OCI-LY1 (cell line): Measurements from ENCODE around the gene SPAM1.

Experiments used
- H2AFZ ChIP-seq: fragments of 200-600 bp; sonication (generic), shearing (Covaris generic); 2 replicates; pipeline ENCODE4 v1.6.0; 2014; ENCODE audit warnings: antibody characterized with exemption, mild to moderate bottlenecking, low read length
- H3F3A ChIP-seq: fragments of 200-600 bp; sonication (generic), shearing (Covaris generic); 2 replicates; pipeline ENCODE4 v1.6.0; 2014; ENCODE audit warnings: mild to moderate bottlenecking, antibody characterized with exemption, low read length, moderate library complexity; ENCODE audit not compliant: insufficient read depth
- H3K27ac ChIP-seq: fragments of 200-600 bp; sonication (generic); 2 replicates; pipeline ENCODE4 v1.5.1; 2014; ENCODE audit warnings: low read length, mixed run types, mild to moderate bottlenecking, low read depth; ENCODE audit not compliant: poor library complexity, severe bottlenecking
- H3K27me3 ChIP-seq: fragments of 200-600 bp; sonication (generic); 2 replicates; pipeline ENCODE4 v1.6.0; 2014; ENCODE audit warnings: antibody characterized with exemption, mild to moderate bottlenecking, low read length, moderate library complexity; ENCODE audit not compliant: insufficient read depth
- H3K36me3 ChIP-seq: fragments of 200-600 bp; sonication (generic); 2 replicates; pipeline ENCODE4 v1.6.1; 2014; ENCODE audit warnings: mild to moderate bottlenecking, antibody characterized with exemption, low read length, moderate library complexity, mixed read lengths; ENCODE audit not compliant: insufficient read depth
- H3K4me1 ChIP-seq: fragments of 200-600 bp; sonication (generic); 2 replicates; pipeline ENCODE4 v1.5.1; 2014; ENCODE audit warnings: mild to moderate bottlenecking, low read length, moderate library complexity; ENCODE audit not compliant: insufficient read depth, severe bottlenecking
- H3K4me2 ChIP-seq: fragments of 200-600 bp; sonication (generic), shearing (Covaris generic); 2 replicates; pipeline ENCODE4 v1.6.1; 2014; ENCODE audit warnings: low read length
- H3K4me3 ChIP-seq: fragments of 200-600 bp; sonication (generic); 2 replicates; pipeline ENCODE4 v1.5.1; 2014; ENCODE audit warnings: low read length, low read depth, mild to moderate bottlenecking, mixed read lengths; ENCODE audit not compliant: poor library complexity, severe bottlenecking
- H3K79me2 ChIP-seq: fragments of 200-600 bp; shearing (Covaris generic); 2 replicates; pipeline ENCODE4 v1.6.1; 2016; ENCODE audit warnings: mixed run types, low read length, mixed read lengths; ENCODE audit not compliant: insufficient read depth
- H3K9ac ChIP-seq: fragments of 200-600 bp; sonication (generic), shearing (Covaris generic); 2 replicates; pipeline ENCODE4 v1.6.1; 2014; ENCODE audit warnings: mild to moderate bottlenecking, low read length, mixed read lengths
- H3K9me2 ChIP-seq: fragments of 200-600 bp; sonication (generic), shearing (Covaris generic); 2 replicates; pipeline ENCODE4 v1.6.1; 2014; ENCODE audit warnings: low read depth, mild to moderate bottlenecking, low read length, mixed read lengths
- H3K9me3 ChIP-seq: fragments of 200-600 bp; shearing (Covaris generic); 2 replicates; pipeline ENCODE4 v1.6.1; 2014; ENCODE audit warnings: low read length, mixed read lengths
- H4K20me1 ChIP-seq: fragments of 200-600 bp; sonication (generic), shearing (Covaris generic); 2 replicates; pipeline ENCODE4 v1.6.0; 2016; ENCODE audit warnings: mild to moderate bottlenecking, low read length; ENCODE audit not compliant: insufficient read depth
- CTCF ChIP-seq: fragments of 200-600 bp; sonication (generic), shearing (Covaris generic); IDR thresholded peaks from 2 replicates; pipeline ENCODE4 v1.5.1; 2017; ENCODE audit warnings: mild to moderate bottlenecking, antibody characterized with exemption, low read length, moderate library complexity, mixed read lengths
- EZH2 ChIP-seq: fragments of 200-600 bp; sonication (generic), shearing (Covaris generic); IDR thresholded peaks from 2 replicates; pipeline ENCODE4 v1.8.0; 2017; ENCODE audit warnings: borderline replicate concordance, mixed run types, mild to moderate bottlenecking, antibody characterized with exemption, low read length, moderate library complexity, mixed read lengths

Gene SPAM1

GRCh38 chr7:123901101-123901500 is 23.9 kb upstream of the SPAM1 start:
- H3K9me3 ChIP-seq, result no peaks in the 10 kb centered on the region
- no peaks in the 10 kb centered on the region for H3K27me3 ChIP-seq
- no peak overlapping the region for H3K4me2 ChIP-seq
- H3K9me2 ChIP-seq, result no peaks in the 10 kb centered on the region
- H3K9ac ChIP-seq, result no peak overlapping the region
- no peak overlapping the region for H3K4me3 ChIP-seq
- no peak overlapping the region for H3K27ac ChIP-seq
- no peaks in the 10 kb centered on the region for H4K20me1 ChIP-seq
- TF ChIP-seq EZH2, result no peak
- no peak for TF ChIP-seq CTCF
- H3K4me1 ChIP-seq, result no peaks in the 10 kb centered on the region
- no peaks in the 10 kb centered on the region for H3K36me3 ChIP-seq
- no peaks in the 10 kb centered on the region for H3K79me2 ChIP-seq
- no peak overlapping the region for H2AFZ ChIP-seq
- H3F3A ChIP-seq, result no peaks in the 10 kb centered on the region

GRCh38 chr7:123905714-123906113 is 19.3 kb upstream of the SPAM1 start:
- Histone ChIP-seq H3K36me3 (no peaks in the 10 kb centered on the region), H3K79me2 (no peaks in the 10 kb centered on the region), H3K9ac (no peak overlapping the region), H3F3A (no peaks in the 10 kb centered on the region), H3K27me3 (no peaks in the 10 kb centered on the region), H3K4me1 (no peaks in the 10 kb centered on the region), H4K20me1 (no peaks in the 10 kb centered on the region), H3K4me3 (no peak overlapping the region), H3K9me3 (no peaks in the 10 kb centered on the region), H3K9me2 (no peaks in the 10 kb centered on the region), H3K27ac (no peak overlapping the region), H3K4me2 (no peak overlapping the region), H2AFZ (no peak overlapping the region)
- TF ChIP-seq EZH2, result no peak
- no peak for TF ChIP-seq CTCF

- no peaks in the 10 kb centered on the region for H3K4me1 ChIP-seq
- H2AFZ ChIP-seq, result no peak overlapping the region
- H3K4me2 ChIP-seq, result no peak overlapping the region
- no peaks in the 10 kb centered on the region for H3K79me2 ChIP-seq
- H3F3A ChIP-seq, result no peaks in the 10 kb centered on the region
- H4K20me1 ChIP-seq, result no peaks in the 10 kb centered on the region
- H3K9me3 ChIP-seq, result no peaks in the 10 kb centered on the region
- no peaks in the 10 kb centered on the region for H3K36me3 ChIP-seq
- no peaks in the 10 kb centered on the region for H3K27me3 ChIP-seq
- peak; percentile 69 for TF ChIP-seq CTCF
- TF ChIP-seq EZH2, result no peak
- no peaks in the 10 kb centered on the region for H3K9me2 ChIP-seq
- H3K4me3 ChIP-seq, result no peak overlapping the region
- no peak overlapping the region for H3K27ac ChIP-seq
- no peak overlapping the region for H3K9ac ChIP-seq
Measured at GRCh38 chr7:123916240-123916724, 8.8 kb upstream of the SPAM1 start.
